CD8-positive, alpha-beta memory T cell (primary cell): Measurements from ENCODE around the gene TRIP13. TPM values are rescaled to one million over a fixed set of nuclear protein-coding genes. Genes with fewer than 3 reads are reported as not detected.
"Not testable (repeated sequence)": the region's sequence is repeated elsewhere in the genome, so short reads cannot be mapped to it uniquely, and the experiment has no call there.

Source experiments
- CTCF ChIA-PET: fragments of 350-600 bp; sonication (Branson Sonifier 250); formaldehyde crosslinking; loops from one replicate; lab custom pipeline; 2021; ENCODE audit warnings: antibody characterized with exemption; lab: Charles Lee
- POLR2A ChIA-PET: fragments of 350-600 bp; sonication (Branson Sonifier 250); formaldehyde crosslinking; loops from one replicate; lab custom pipeline; 2021; ENCODE audit warnings: antibody characterized with exemption; lab: Charles Lee
- DNase-seq, 5 donors: peaks; one replicate each; pipeline versions ENCODE4 v3.0.0 to v3.0.0-alpha.2; 2020 to 2022; ENCODE audit warnings: mixed read lengths in 1 of 5
- H3K27ac ChIP-seq: one replicate; pipeline ENCODE4 v1.7.0; 2013; ENCODE audit warnings: low read depth, mild to moderate bottlenecking, low read length, moderate library complexity
- H3K27me3 ChIP-seq: 2 replicates; pipeline ENCODE4 v1.7.0; 2013; ENCODE audit warnings: low read length, mild to moderate bottlenecking; ENCODE audit not compliant: insufficient read depth, poor library complexity, severe bottlenecking
- H3K36me3 ChIP-seq: 2 replicates; pipeline ENCODE4 v1.7.0; 2013; ENCODE audit warnings: mild to moderate bottlenecking, low read length, moderate library complexity; ENCODE audit not compliant: insufficient read depth
- H3K4me1 ChIP-seq: 2 replicates; pipeline ENCODE4 v1.7.0; 2013; ENCODE audit warnings: mild to moderate bottlenecking, low read length, moderate library complexity; ENCODE audit not compliant: insufficient read depth
- H3K4me3 ChIP-seq: 2 replicates; pipeline ENCODE4 v1.7.0; 2013; ENCODE audit warnings: mild to moderate bottlenecking, low read length
- H3K9me3 ChIP-seq: 2 replicates; pipeline ENCODE4 v1.7.0; 2013; ENCODE audit warnings: mild to moderate bottlenecking, low read length
- H3K27ac Mint-ChIP-seq, 8 donors: one replicate each; pipeline ENCODE4 v1.8.0; 2020 to 2021; ENCODE audit warnings: mixed read lengths in 8 of 8, mild to moderate bottlenecking in 6 of 8, inconsistent platforms in 3 of 8, moderate library complexity in 3 of 8
- H3K27me3 Mint-ChIP-seq, 2 donors: one replicate each; pipeline ENCODE4 v1.8.0; 2020 to 2021; ENCODE audit warnings: mixed read lengths in 2 of 2, mild to moderate bottlenecking in 1 of 2, moderate library complexity in 1 of 2
- H3K36me3 Mint-ChIP-seq, 3 donors: one replicate each; pipeline ENCODE4 v1.8.0; 2020 to 2021; ENCODE audit warnings: mixed read lengths in 3 of 3, inconsistent platforms in 1 of 3, mild to moderate bottlenecking in 1 of 3
- H3K4me1 Mint-ChIP-seq, 3 donors: one replicate each; pipeline ENCODE4 v1.8.0; 2020 to 2021; ENCODE audit warnings: mixed read lengths in 3 of 3, inconsistent platforms in 1 of 3, mild to moderate bottlenecking in 1 of 3
- H3K4me3 Mint-ChIP-seq, 7 donors: one replicate each; pipeline ENCODE4 v1.8.0; 2020 to 2021; ENCODE audit warnings: mixed read lengths in 7 of 7, mild to moderate bottlenecking in 6 of 7, moderate library complexity in 4 of 7, inconsistent platforms in 2 of 7
- H3K9me3 Mint-ChIP-seq, 5 donors: one replicate each; pipeline ENCODE4 v1.8.0; 2020 to 2022; ENCODE audit warnings: mixed read lengths in 5 of 5, mild to moderate bottlenecking in 3 of 5, moderate library complexity in 2 of 5, inconsistent platforms in 1 of 5
- polyA plus RNA-seq: library from polyadenylated mRNA; unstranded; fragments of 300-500 nt; fragmentation: Illumina TruSeq; gene quantifications from one replicate; pipeline ENCODE4 v1.2.3, GENCODE V29; 2021
- total RNA-seq, 2 experiments: library from RNA; stranded (reverse); gene quantifications; one replicate each; pipeline ENCODE4 v1.2.3, GENCODE V29; 2021

TRIP13 gene
- total and polyA plus RNA-seq, 3 experiments from 2014 or later = 0.12 to 40.7 (median 37.5) TPM

- CTCF ChIA-PET = interaction anchor here (1.2 kb wide), 1 partner anchor 12 kb away, joined by 3 read pairs; no protein-coding TSS in a partner anchor
- no peaks in the 10 kb centered on the region for H3K36me3 ChIP-seq
Measured at GRCh38 chr5:926417-927171, 33.9 kb downstream of the TRIP13 start.

GRCh38 chr5:927172-928015 is 34.7 kb downstream of the TRIP13 start:
- Mint-ChIP-seq H3K36me3 (no peaks in the 10 kb centered on the region), H3K4me3 (no peak overlapping the region), H3K9me3 (no peaks in the 10 kb centered on the region), H3K27ac (peak overlapping the region in 1 of 8 donors; percentile 21), H3K4me1 (peaks cover 0 to 7% (median 5%) of the 10 kb centered on the region in 3 donors), H3K27me3 (peaks cover 18 to 40% of the 10 kb centered on the region in 2 donors)
- Histone ChIP-seq H3K36me3 (no peaks in the 10 kb centered on the region), H3K4me1 (no peaks in the 10 kb centered on the region), H3K27me3 (peaks cover 7% of the 10 kb centered on the region), H3K4me3 (no peak overlapping the region), H3K9me3 (no peaks in the 10 kb centered on the region), H3K27ac (no peak overlapping the region)
- ChIA-PET CTCF (interaction anchor here (1.2 kb wide), 1 partner anchor 13 kb away, joined by 3 read pairs; no protein-coding TSS in a partner anchor), POLR2A (no interaction called here)
- DNase-seq = no peak

More at GRCh38 chr5:926417-927171, 33.9 kb downstream of the TRIP13 start:
- Mint-ChIP-seq H3K4me1 (peaks cover 0 to 7% (median 5%) of the 10 kb centered on the region in 3 donors), H3K27me3 (peaks cover 18 to 40% of the 10 kb centered on the region in 2 donors), H3K27ac (no peak overlapping the region), H3K9me3 (no peaks in the 10 kb centered on the region), H3K4me3 (peak overlapping the region in 2 of 7 donors; percentile 12 to 24), H3K36me3 (no peaks in the 10 kb centered on the region)
- no peak overlapping the region for H3K27ac ChIP-seq
- DNase-seq = no peak
- no peaks in the 10 kb centered on the region for H3K4me1 ChIP-seq
- POLR2A ChIA-PET = no interaction called here
- no peaks in the 10 kb centered on the region for H3K9me3 ChIP-seq
- peaks cover 7% of the 10 kb centered on the region for H3K27me3 ChIP-seq
- H3K4me3 ChIP-seq = no peak overlapping the region

GRCh38 chr5:929182-929581 is 36.5 kb downstream of the TRIP13 start:
- CTCF ChIA-PET, H3K36me3 Mint-ChIP-seq, POLR2A ChIA-PET, H3K4me3 ChIP-seq, H3K4me1 ChIP-seq, H3K27me3 ChIP-seq, H3K36me3 ChIP-seq, H3K27ac Mint-ChIP-seq, H3K9me3 ChIP-seq, H3K27ac ChIP-seq, H3K4me3 Mint-ChIP-seq, DNase-seq, H3K9me3 Mint-ChIP-seq, H3K4me1 Mint-ChIP-seq: not testable (repeated sequence)
- peaks cover 18 to 40% of the 10 kb centered on the region in 2 donors for H3K27me3 Mint-ChIP-seq

GRCh38 chr5:929596-929995 is 36.9 kb downstream of the TRIP13 start:
- H3K4me1 ChIP-seq = no peaks in the 10 kb centered on the region
- Mint-ChIP-seq H3K4me1 (peaks cover 0 to 7% (median 5%) of the 10 kb centered on the region in 3 donors), H3K27me3 (peaks cover 18 to 40% of the 10 kb centered on the region in 2 donors), H3K27ac (no peak overlapping the region), H3K36me3 (no peaks in the 10 kb centered on the region), H3K9me3 (no peaks in the 10 kb centered on the region), H3K4me3 (no peak overlapping the region)
- CTCF ChIA-PET = no interaction called here
- H3K4me3 ChIP-seq = no peak overlapping the region
- no peak for DNase-seq
- H3K9me3 ChIP-seq = no peaks in the 10 kb centered on the region
- no peak overlapping the region for H3K27ac ChIP-seq
- peaks cover 7% of the 10 kb centered on the region for H3K27me3 ChIP-seq
- POLR2A ChIA-PET = no interaction called here
- no peaks in the 10 kb centered on the region for H3K36me3 ChIP-seq

DNA sequence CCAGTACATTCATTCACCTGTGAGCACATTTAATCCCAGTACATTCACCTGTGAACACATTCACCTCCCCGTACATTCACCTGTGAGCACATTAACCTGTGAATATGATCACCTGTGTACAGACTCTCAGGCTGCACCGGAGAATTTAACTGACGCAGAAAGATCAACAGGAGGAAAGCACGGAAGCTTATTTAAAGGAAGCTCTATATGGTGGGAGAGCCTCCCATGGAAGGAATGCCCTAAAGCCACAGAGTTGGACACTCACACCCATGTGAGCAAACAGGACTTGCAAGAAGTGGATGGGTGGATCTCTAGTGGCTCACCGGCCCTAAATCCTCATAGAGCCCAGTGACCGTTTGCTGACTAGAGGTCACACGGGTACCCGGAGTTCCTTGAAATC is 38.2 kb downstream of the TRIP13 start:
- Mint-ChIP-seq H3K9me3 (no peaks in the 10 kb centered on the region), H3K27me3 (peaks cover 17 to 40% of the 10 kb centered on the region in 2 donors), H3K27ac (peak overlapping the region in 1 of 8 donors; percentile 76), H3K36me3 (no peaks in the 10 kb centered on the region), H3K4me3 (no peak overlapping the region), H3K4me1 (peaks cover 0 to 7% (median 5%) of the 10 kb centered on the region in 3 donors)
- no peaks in the 10 kb centered on the region for H3K36me3 ChIP-seq
- no peak for DNase-seq
- POLR2A ChIA-PET = no interaction called here
- no peak overlapping the region for H3K27ac ChIP-seq
- CTCF ChIA-PET = no interaction called here
- H3K9me3 ChIP-seq = no peaks in the 10 kb centered on the region
- peaks cover 7% of the 10 kb centered on the region for H3K27me3 ChIP-seq
- no peaks in the 10 kb centered on the region for H3K4me1 ChIP-seq
- no peak overlapping the region for H3K4me3 ChIP-seq

- peaks cover 0 to 7% (median 3%) of the 10 kb centered on the region in 3 donors for H3K4me1 Mint-ChIP-seq
- H3K36me3 ChIP-seq = no peaks in the 10 kb centered on the region
- H3K9me3 Mint-ChIP-seq = no peaks in the 10 kb centered on the region
- H3K27me3 Mint-ChIP-seq = peaks cover 10 to 33% of the 10 kb centered on the region in 2 donors
- no peak overlapping the region for H3K27ac ChIP-seq
- POLR2A ChIA-PET = no interaction called here
- no peak overlapping the region for H3K4me3 ChIP-seq
- no peak overlapping the region for H3K27ac Mint-ChIP-seq
- CTCF ChIA-PET = interaction anchor here (1.5 kb wide), 1 partner anchor 8 kb away, joined by 8 read pairs; no protein-coding TSS in a partner anchor
- no peak overlapping the region for H3K4me3 Mint-ChIP-seq
- no peaks in the 10 kb centered on the region for H3K9me3 ChIP-seq
- no peak for DNase-seq
- H3K4me1 ChIP-seq = no peaks in the 10 kb centered on the region
- no peaks in the 10 kb centered on the region for H3K27me3 ChIP-seq
- H3K36me3 Mint-ChIP-seq = no peaks in the 10 kb centered on the region
Measured at GRCh38 chr5:931570-932145, 39.0 kb downstream of the TRIP13 start.

DNA sequence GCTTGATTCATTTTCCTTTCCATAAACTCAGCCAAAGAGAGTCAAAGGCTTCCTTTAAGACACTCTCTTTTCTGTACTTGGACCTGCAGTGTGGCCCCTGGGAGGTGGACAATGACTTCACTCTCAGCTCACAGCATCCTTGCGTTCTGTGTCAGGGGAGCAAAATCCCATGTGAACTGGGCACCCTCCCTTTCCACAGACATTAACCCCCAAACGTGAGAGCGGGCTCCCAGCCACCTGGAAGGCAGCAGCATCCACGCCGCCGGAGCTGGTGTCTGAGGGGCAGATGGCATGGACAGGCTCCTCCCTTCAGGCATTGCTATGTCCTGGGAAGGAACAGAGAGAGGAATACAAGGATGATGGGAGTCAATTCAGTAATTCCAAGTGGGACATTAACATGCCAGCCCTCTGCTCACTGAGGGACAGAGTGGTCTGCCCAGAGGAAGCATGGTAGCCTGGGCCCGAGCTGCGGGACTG is 39.5 kb downstream of the TRIP13 start:
- no peak for DNase-seq
- no peaks in the 10 kb centered on the region for H3K9me3 ChIP-seq
- H3K36me3 ChIP-seq = no peaks in the 10 kb centered on the region
- Mint-ChIP-seq H3K27ac (no peak overlapping the region), H3K9me3 (no peaks in the 10 kb centered on the region), H3K27me3 (peaks cover 7 to 33% of the 10 kb centered on the region in 2 donors), H3K4me1 (peaks cover 0 to 6% (median 3%) of the 10 kb centered on the region in 3 donors), H3K4me3 (no peak overlapping the region), H3K36me3 (no peaks in the 10 kb centered on the region)
- POLR2A ChIA-PET = no interaction called here
- no peaks in the 10 kb centered on the region for H3K4me1 ChIP-seq
- H3K4me3 ChIP-seq = no peak overlapping the region
- CTCF ChIA-PET = interaction anchor here (1.5 kb wide), 1 partner anchor 8 kb away, joined by 8 read pairs; no protein-coding TSS in a partner anchor
- H3K27ac ChIP-seq = no peak overlapping the region
- H3K27me3 ChIP-seq = no peaks in the 10 kb centered on the region
